Mucosa of descending colon (tissue), 3 donors: ENCODE measurements around the gene APOBEC4. TPM values are rescaled to one million over a fixed set of nuclear protein-coding genes. Genes with fewer than 3 reads are reported as not detected.

Experiments used
- ATAC-seq: fragments of 200-7000 bp; cut with Tn5 transposase; one replicate; pipeline ENCODE4 v1.9.1; 2020; ENCODE audit warnings: mild to moderate bottlenecking, moderate library complexity
- DNase-seq, 3 donors: peaks; one replicate each; pipeline ENCODE4 v3.0.0-alpha.2; 2020
- H3K36me3 ChIP-seq: fragments of 200-600 bp; one replicate; pipeline ENCODE4 v1.8.0; 2021; ENCODE audit warnings: low read depth, mild to moderate bottlenecking
- H3K4me1 ChIP-seq: fragments of 200-600 bp; one replicate; pipeline ENCODE4 v1.8.0; 2021; ENCODE audit warnings: low read depth, mild to moderate bottlenecking
- H3K4me3 ChIP-seq: fragments of 200-600 bp; one replicate; pipeline ENCODE4 v1.8.0; 2021; ENCODE audit warnings: mild to moderate bottlenecking
- H3K9me3 ChIP-seq: fragments of 200-600 bp; one replicate; pipeline ENCODE4 v1.8.0; 2021; ENCODE audit warnings: mild to moderate bottlenecking
- CTCF ChIP-seq: fragments of 200-600 bp; IDR thresholded peaks from one replicate; pipeline ENCODE4 v1.8.0; 2022; ENCODE audit warnings: antibody characterized with exemption, mild to moderate bottlenecking
- intact Hi-C, 2 donors: fragments of 100-400 bp; cut with DNase I in 1 of 2; cut with micrococcal nuclease in 1 of 2; formaldehyde crosslinking; loops; one replicate each; pipeline versions ENCODE4 v1.11.0 to v1.11.1; 2022; cut with DNase I, micrococcal nuclease
- total RNA-seq, 3 donors: library from RNA; stranded (reverse); fragmentation: NEBNext Ultra II Directional in 2 of 3; extraction: Animal tissue kit (Norgen Biotek cat#: 25700) in 2 of 3; gene quantifications; one replicate each; pipeline versions ENCODE4 v1.2.1 to v1.2.4, GENCODE V29; 2021 to 2023
- donor health status: DM: no; HTN: no; CAD: no; lungs with moderate emphysema.
- donor health status: DM: no; HTN: no; CAD: no.
- donor health status: DM: no; HTN: yes; CAD: no.

The APOBEC4 gene
- total RNA-seq, 3 donors from 2014 or later: 0.55 TPM; not detected in 2

- Histone ChIP-seq H3K9me3 (no peaks in the 10 kb centered on the region), H3K4me3 (no peak overlapping the region), H3K4me1 (no peaks in the 10 kb centered on the region), H3K36me3 (no peaks in the 10 kb centered on the region)
- no peak for TF ChIP-seq CTCF
- intact Hi-C loops: no loop called here
- DNase-seq: no peak
- peak; percentile 92 for ATAC-seq
These were observed 7.6 kb downstream of the APOBEC4 start for GRCh38 chr1:183645531-183645930.

- Histone ChIP-seq H3K4me1 (no peaks in the 10 kb centered on the region), H3K36me3 (no peaks in the 10 kb centered on the region), H3K4me3 (no peak overlapping the region), H3K9me3 (no peaks in the 10 kb centered on the region)
- no peak for DNase-seq
- ATAC-seq: no peak
- intact Hi-C loops: no loop called here
- no peak for TF ChIP-seq CTCF
These were observed 10.9 kb downstream of the APOBEC4 start for GRCh38 chr1:183642166-183642565.

GRCh38 chr1:183640193-183640592 lies 12.9 kb downstream of the APOBEC4 start:
- Histone ChIP-seq H3K9me3 (no peaks in the 10 kb centered on the region), H3K4me3 (no peak overlapping the region), H3K36me3 (no peaks in the 10 kb centered on the region), H3K4me1 (no peaks in the 10 kb centered on the region)
- ATAC-seq (no peak), DNase-seq (no peak)
- intact Hi-C loops: no loop called here
- TF ChIP-seq CTCF: no peak

- intact Hi-C loops: no loop called here
- ATAC-seq: no peak
- TF ChIP-seq CTCF: no peak
These were observed 14.3 kb downstream of the APOBEC4 start for GRCh38 chr1:183638649-183639387.

GRCh38 chr1:183636783-183637182 lies 16.3 kb downstream of the APOBEC4 start:
- no peaks in the 10 kb centered on the region for H3K36me3 ChIP-seq
- no peak for DNase-seq
- no peak for TF ChIP-seq CTCF
- H3K4me1 ChIP-seq: peaks cover 23% of the 10 kb centered on the region
- intact Hi-C loops: no loop called here
- no peak overlapping the region for H3K4me3 ChIP-seq
- ATAC-seq: no peak
- H3K9me3 ChIP-seq: no peaks in the 10 kb centered on the region

More at GRCh38 chr1:183638649-183639387, 14.3 kb downstream of the APOBEC4 start:
- DNase-seq: no peak
- H3K9me3 ChIP-seq: no peaks in the 10 kb centered on the region
- no peak overlapping the region for H3K4me3 ChIP-seq
- H3K36me3 ChIP-seq: no peaks in the 10 kb centered on the region
- H3K4me1 ChIP-seq: peaks cover 4% of the 10 kb centered on the region
